Measurements from ENCODE around the gene ASAP2.

- TF ChIP-seq CTCF (IDR thresholded peaks at IDR 0.05): no peak
- TF ChIP-seq EZH2 (IDR thresholded peaks at IDR 0.05; ENCODE audit: borderline replicate concordance, insufficient read depth, low read depth, low read length, poor library complexity, severe bottlenecking): no peak
Observed at GRCh38 chr2:9322576-9322975, 116.0 kb downstream of the ASAP2 start.
